ENCODE results near the gene FBXL16. TPM values are rescaled to one million over a fixed set of nuclear protein-coding genes. Genes with fewer than 3 reads are reported as not detected.

The FBXL16 gene
- total and polyA plus RNA-seq, 2 experiments from 2014 or later = 0.29 to 0.54 TPM

- peak; percentile 97 for DNase-seq
- H2AFZ ChIP-seq = peak within 1 kb of the TSS; percentile 64
- H3K79me2 ChIP-seq (ENCODE audit: insufficient read depth) = peaks cover 33% of the 10 kb centered on the region
- peak within 1 kb of the TSS; percentile 79 for H3K27ac ChIP-seq
- H3K4me3 ChIP-seq = peak within 1 kb of the TSS; percentile 86
- H3K27me3 ChIP-seq (replicated peaks; ENCODE audit: insufficient read depth) = no peaks in the 10 kb centered on the region
- in situ Hi-C loops (cut with MboI) = no loop called here
- peak within 1 kb of the TSS; percentile 97 for H3K4me2 ChIP-seq (ENCODE audit: unreplicated experiment)
- no peaks in the 10 kb centered on the region for H3K9me3 ChIP-seq (ENCODE audit: low read depth)
- no peaks in the 10 kb centered on the region for H3K36me3 ChIP-seq (ENCODE audit: low read depth)
- TF ChIP-seq EZH2 (IDR thresholded peaks at IDR 0.05; ENCODE audit: insufficient read depth, poor library complexity, severe bottlenecking) = no peak
- TF ChIP-seq EZH2phosphoT487 (IDR thresholded peaks at IDR 0.05; ENCODE audit: insufficient read depth, low read depth) = no peak
- H3K9ac ChIP-seq = peak within 1 kb of the TSS; percentile 94
- H4K20me1 ChIP-seq (ENCODE audit: insufficient read depth) = no peaks in the 10 kb centered on the region
- H3F3A ChIP-seq (ENCODE audit: insufficient read depth) = no peaks in the 10 kb centered on the region
- H3K4me1 ChIP-seq (ENCODE audit: insufficient read depth) = no peaks in the 10 kb centered on the region; the same call in 1 of the 2 replicates
- H3K9me2 ChIP-seq (ENCODE audit: insufficient read depth) = no peaks in the 10 kb centered on the region
- WGBS, 2 experiments (ENCODE audit: low coverage in 1 of 2, low lambda C conversion rate in 2 of 2, missing lambda C conversion rate in 2 of 2) = 1 to 2% methylated on average over 70 to 82 of the region's 91 CpGs
Observed at GRCh38 chr16:648781-649589, 56.6 kb downstream of the FBXL16 start, which contains the start of gene WDR90. Gene WDR90 (plus strand): TSS chr16:649365. CDS start chr16:649417, 52 bp downstream.

GRCh38 chr16:648071-648780, 57.4 kb downstream of the FBXL16 start:
- Histone ChIP-seq H3K9ac (peak overlapping the region; percentile 94), H3K4me2 (ENCODE audit: unreplicated experiment) (peak overlapping the region; percentile 97), H3K4me1 (ENCODE audit: insufficient read depth) (no peaks in the 10 kb centered on the region; the same call in 1 of the 2 replicates), H2AFZ (peak overlapping the region; percentile 64), H3K9me2 (ENCODE audit: insufficient read depth) (no peaks in the 10 kb centered on the region), H3K36me3 (ENCODE audit: low read depth) (no peaks in the 10 kb centered on the region), H4K20me1 (ENCODE audit: insufficient read depth) (no peaks in the 10 kb centered on the region), H3K9me3 (ENCODE audit: low read depth) (no peaks in the 10 kb centered on the region), H3F3A (ENCODE audit: insufficient read depth) (no peaks in the 10 kb centered on the region), H3K27me3 (replicated peaks; ENCODE audit: insufficient read depth) (no peaks in the 10 kb centered on the region), H3K79me2 (ENCODE audit: insufficient read depth) (peaks cover 33% of the 10 kb centered on the region), H3K27ac (peak overlapping the region; percentile 79), H3K4me3 (peak overlapping the region; percentile 86)
- TF ChIP-seq EZH2 (IDR thresholded peaks at IDR 0.05; ENCODE audit: insufficient read depth, poor library complexity, severe bottlenecking) = no peak
- TF ChIP-seq EZH2phosphoT487 (IDR thresholded peaks at IDR 0.05; ENCODE audit: insufficient read depth, low read depth) = no peak
- 14 to 19% methylated on average over 22 to 24 of the region's 24 CpGs for WGBS, 2 experiments (ENCODE audit: low coverage in 1 of 2, low lambda C conversion rate in 2 of 2, missing lambda C conversion rate in 2 of 2)
- DNase-seq = peak; percentile 61
- in situ Hi-C loops (cut with MboI) = no loop called here

GRCh38 chr16:647173-647902, 58.3 kb downstream of the FBXL16 start:
- WGBS, 2 experiments (ENCODE audit: low coverage in 1 of 2, low lambda C conversion rate in 2 of 2, missing lambda C conversion rate in 2 of 2) = 77 to 90% methylated on average over 19 to 25 of the region's 25 CpGs
- Histone ChIP-seq H3K27me3 (replicated peaks; ENCODE audit: insufficient read depth) (no peaks in the 10 kb centered on the region), H3K9me3 (ENCODE audit: low read depth) (no peaks in the 10 kb centered on the region), H3K9me2 (ENCODE audit: insufficient read depth) (no peaks in the 10 kb centered on the region), H3F3A (ENCODE audit: insufficient read depth) (no peaks in the 10 kb centered on the region), H3K4me3 (no peak overlapping the region), H3K9ac (peak overlapping the region; percentile 94), H3K36me3 (ENCODE audit: low read depth) (no peaks in the 10 kb centered on the region), H3K4me2 (ENCODE audit: unreplicated experiment) (peak overlapping the region; percentile 97), H3K79me2 (ENCODE audit: insufficient read depth) (peaks cover 38% of the 10 kb centered on the region), H3K27ac (0 out of 2 replicates have a peak overlapping the region, but pooled peaks have one; percentile 79), H2AFZ (no peak overlapping the region), H4K20me1 (ENCODE audit: insufficient read depth) (no peaks in the 10 kb centered on the region), H3K4me1 (ENCODE audit: insufficient read depth) (peaks cover 4% of the 10 kb centered on the region; the same call in 1 of the 2 replicates)
- no peak for TF ChIP-seq EZH2phosphoT487 (IDR thresholded peaks at IDR 0.05; ENCODE audit: insufficient read depth, low read depth)
- TF ChIP-seq EZH2 (IDR thresholded peaks at IDR 0.05; ENCODE audit: insufficient read depth, poor library complexity, severe bottlenecking) = no peak
- no peak for DNase-seq
- in situ Hi-C loops (cut with MboI) = no loop called here

- Histone ChIP-seq H4K20me1 (ENCODE audit: insufficient read depth) (no peaks in the 10 kb centered on the region), H3K9me2 (ENCODE audit: insufficient read depth) (no peaks in the 10 kb centered on the region), H3K36me3 (ENCODE audit: low read depth) (no peaks in the 10 kb centered on the region), H3K4me1 (ENCODE audit: insufficient read depth) (peaks cover 4% of the 10 kb centered on the region; the same call in 1 of the 2 replicates), H3K27ac (no peak overlapping the region), H3F3A (ENCODE audit: insufficient read depth) (no peaks in the 10 kb centered on the region), H3K4me3 (no peak overlapping the region), H2AFZ (no peak overlapping the region), H3K9ac (no peak overlapping the region), H3K79me2 (ENCODE audit: insufficient read depth) (peaks cover 38% of the 10 kb centered on the region), H3K4me2 (ENCODE audit: unreplicated experiment) (no peak overlapping the region), H3K27me3 (replicated peaks; ENCODE audit: insufficient read depth) (no peaks in the 10 kb centered on the region), H3K9me3 (ENCODE audit: low read depth) (no peaks in the 10 kb centered on the region)
- in situ Hi-C loops (cut with MboI) = no loop called here
- 77 to 81% methylated on average over 12 to 22 of the region's 22 CpGs for WGBS, 2 experiments (ENCODE audit: low coverage in 1 of 2, low lambda C conversion rate in 2 of 2, missing lambda C conversion rate in 2 of 2)
- no peak for DNase-seq
- no peak for TF ChIP-seq EZH2phosphoT487 (IDR thresholded peaks at IDR 0.05; ENCODE audit: insufficient read depth, low read depth)
- TF ChIP-seq EZH2 (IDR thresholded peaks at IDR 0.05; ENCODE audit: insufficient read depth, poor library complexity, severe bottlenecking) = no peak
Observed at GRCh38 chr16:646679-647172, 58.9 kb downstream of the FBXL16 start.

Data from GM23248 (cell line).